ENCODE measurements around the gene DLST. TPM values are rescaled to one million over a fixed set of nuclear protein-coding genes. Genes with fewer than 3 reads are reported as not detected.

The DLST gene
- total and polyA plus RNA-seq, 2 of the 4 experiments (the other 2 are of a cell fraction), result 58.6 to 119 TPM

GRCh38 chr14:74949191-74949601 lies 67.5 kb downstream of the DLST start:
- no peak overlapping the region for H3K56ac ChIP-seq (ENCODE audit: extremely low read depth, insufficient read depth, low read length)
- H3K14ac ChIP-seq (replicated peaks; ENCODE audit: low read depth, low read length), result no peak overlapping the region
- H3K36me3 ChIP-seq (ENCODE audit: control insufficient read depth, insufficient read depth, low read length), result no peaks in the 10 kb centered on the region
- no peak overlapping the region for H3K4me3 ChIP-seq (ENCODE audit: insufficient read depth, low read depth, low read length)
- no peak overlapping the region for H3K4me2 ChIP-seq (ENCODE audit: low read depth, low read length)
- ATAC-seq (ENCODE audit: low read depth) (no peak), DNase-seq (no peak)
- no peak overlapping the region for H4K8ac ChIP-seq (ENCODE audit: low read depth in 2 of 2, low read length in 2 of 2)
- no peak overlapping the region for H2AK9ac ChIP-seq (replicated peaks; ENCODE audit: low read depth, low read length, poor library complexity)
- intact Hi-C loops (cut with micrococcal nuclease), result loop anchor here (10.0 kb wide), 1 partner anchor 346 kb away; no protein-coding TSS in a partner anchor
- WGBS, 2 experiments (ENCODE audit: extremely low coverage in 2 of 2, insufficient read length in 1 of 2), result 94% methylated on average over 14 of the region's 16 CpGs; no CpG with 5 or more reads in 1 of the 2 experiments
- no peak for TF ChIP-seq CTCF (conservative IDR thresholded peaks at IDR 0.05; ENCODE audit: low read depth, low read length)
- no peak for TF ChIP-seq CHD1 (IDR thresholded peaks at IDR 0.05; ENCODE audit: low read depth, low read length)
- TF ChIP-seq, protein P1, sequence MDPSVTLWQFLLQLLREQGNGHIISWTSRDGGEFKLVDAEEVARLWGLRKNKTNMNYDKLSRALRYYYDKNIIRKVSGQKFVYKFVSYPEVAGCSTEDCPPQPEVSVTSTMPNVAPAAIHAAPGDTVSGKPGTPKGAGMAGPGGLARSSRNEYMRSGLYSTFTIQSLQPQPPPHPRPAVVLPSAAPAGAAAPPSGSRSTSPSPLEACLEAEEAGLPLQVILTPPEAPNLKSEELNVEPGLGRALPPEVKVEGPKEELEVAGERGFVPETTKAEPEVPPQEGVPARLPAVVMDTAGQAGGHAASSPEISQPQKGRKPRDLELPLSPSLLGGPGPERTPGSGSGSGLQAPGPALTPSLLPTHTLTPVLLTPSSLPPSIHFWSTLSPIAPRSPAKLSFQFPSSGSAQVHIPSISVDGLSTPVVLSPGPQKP (IDR thresholded peaks at IDR 0.05; ENCODE audit: borderline replicate concordance, low read depth, low read length), result no peak
- no peak for TF ChIP-seq SMC3 (IDR thresholded peaks at IDR 0.05; ENCODE audit: low read depth, low read length)
- no peak for TF ChIP-seq RCOR1 (IDR thresholded peaks at IDR 0.05; ENCODE audit: insufficient replicate concordance, low read length)
- no peak for TF ChIP-seq NFE2L2 (IDR thresholded peaks at IDR 0.05; ENCODE audit: low read depth, low read length)
- TF ChIP-seq RFX5 (IDR thresholded peaks at IDR 0.05; ENCODE audit: low read depth, low read length), result no peak
- no peak for TF ChIP-seq CEBPB (IDR thresholded peaks at IDR 0.05; ENCODE audit: low read depth, low read length)
- TF ChIP-seq FOS (IDR thresholded peaks at IDR 0.05; ENCODE audit: low read depth, low read length), result no peak
- H3K4ac ChIP-seq (ENCODE audit: low read depth, low read length), result no peak overlapping the region
- CTCF ChIA-PET, result no interaction called here
- H3K9me3 ChIP-seq (ENCODE audit: control insufficient read depth, insufficient read depth, low read length), result no peaks in the 10 kb centered on the region
- no peak overlapping the region for H3K23ac ChIP-seq (ENCODE audit: low read depth, low read length)
- peak overlapping the region; percentile 33 for H2AFZ ChIP-seq (replicated peaks; ENCODE audit: low read length, poor library complexity)
- H2BK120ac ChIP-seq (ENCODE audit: low read depth, low read length), result no peak overlapping the region
- H3K79me1 ChIP-seq (ENCODE audit: low read depth in 1 of 2, low read length in 2 of 2), result no peaks in the 10 kb centered on the region
- H3K27me3 ChIP-seq (ENCODE audit: control insufficient read depth, insufficient read depth, low read length), result no peaks in the 10 kb centered on the region
- POLR2A ChIA-PET (ENCODE audit: unreplicated experiment), result no interaction called here
- H2BK5ac ChIP-seq (ENCODE audit: low read depth, low read length, poor library complexity, severe bottlenecking), result no peak overlapping the region
- 0 out of 2 replicates have a peak, but pooled peaks cover 6% of the 10 kb centered on the region for H3K9me1 ChIP-seq (ENCODE audit: insufficient read depth, low read length)
- H4K20me1 ChIP-seq (ENCODE audit: insufficient read depth, low read length), result no peaks in the 10 kb centered on the region
- H3K27ac ChIP-seq (ENCODE audit: insufficient read depth, low read length), result no peak overlapping the region
- H3K4me1 ChIP-seq (ENCODE audit: control insufficient read depth, insufficient read depth, low read length), result peaks cover 9% of the 10 kb centered on the region; the same call in 1 of the 2 replicates
- BruUV-seq (replicated peaks), result no TSS peak
- no peak overlapping the region for H3K9ac ChIP-seq (ENCODE audit: low read depth, low read length)
- H2AK5ac ChIP-seq (ENCODE audit: low read depth, low read length), result no peak overlapping the region
- dilution Hi-C loops (cut with HindIII; ENCODE audit: low sequenced_read_pairs, unreplicated experiment), result no loop called here
- no peak overlapping the region for H4K91ac ChIP-seq (ENCODE audit: insufficient read depth, low read depth, low read length)
- H4K5ac ChIP-seq (ENCODE audit: low read depth, low read length), result no peak overlapping the region
- in situ Hi-C loops (cut with MboI; ENCODE audit: low sequenced_read_pairs), result no loop called here
- no peak overlapping the region for H2BK15ac ChIP-seq (ENCODE audit: low read depth, low read length)
- H3K18ac ChIP-seq (ENCODE audit: low read depth, low read length), result no peak overlapping the region
- H2BK20ac ChIP-seq (ENCODE audit: low read depth, low read length), result no peak overlapping the region

All from IMR-90 (cell line).